NCI-H2107 treated with DMSO at 0.1 percent for 48 hours (cell line): ENCODE measurements around the gene HCN4.
A peak's percentile ranks its signal among the peaks of the same experiment; 100 is the strongest.

Experiments used
- DNase-seq: peaks from one replicate; lab custom pipeline; 2025; ENCODE audit not compliant: unreplicated experiment; lab: John Stamatoyannopoulos, UW

The HCN4 gene

DNA sequence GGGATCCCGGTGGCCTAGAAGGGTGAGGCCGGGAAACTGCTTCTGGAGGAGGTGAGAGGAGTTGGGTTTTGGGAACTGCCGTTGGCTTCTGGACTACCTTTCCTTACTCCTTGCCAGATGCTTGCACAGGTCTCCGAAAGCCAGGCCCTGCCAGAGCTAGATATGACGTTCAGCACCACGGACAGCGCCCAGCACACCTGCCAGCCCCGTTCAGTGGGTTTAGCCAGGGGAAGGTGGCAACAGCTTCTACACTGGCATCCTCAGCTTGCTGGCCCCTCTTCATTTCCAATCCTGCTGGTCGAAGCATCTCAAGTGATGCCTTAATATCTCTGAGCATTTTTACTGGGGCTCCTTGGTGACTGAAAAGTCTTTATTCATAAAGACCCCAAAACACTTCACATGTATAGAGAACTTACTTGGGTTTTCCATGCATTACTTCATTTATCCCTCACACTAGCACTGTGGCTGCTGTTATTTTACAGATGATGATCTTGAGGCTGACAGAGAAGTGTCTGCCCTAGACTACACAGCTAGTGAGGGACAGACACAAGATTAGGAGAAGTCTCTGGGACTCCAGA is 21.9 kb downstream of the HCN4 start:
- no peak for DNase-seq

DNA sequence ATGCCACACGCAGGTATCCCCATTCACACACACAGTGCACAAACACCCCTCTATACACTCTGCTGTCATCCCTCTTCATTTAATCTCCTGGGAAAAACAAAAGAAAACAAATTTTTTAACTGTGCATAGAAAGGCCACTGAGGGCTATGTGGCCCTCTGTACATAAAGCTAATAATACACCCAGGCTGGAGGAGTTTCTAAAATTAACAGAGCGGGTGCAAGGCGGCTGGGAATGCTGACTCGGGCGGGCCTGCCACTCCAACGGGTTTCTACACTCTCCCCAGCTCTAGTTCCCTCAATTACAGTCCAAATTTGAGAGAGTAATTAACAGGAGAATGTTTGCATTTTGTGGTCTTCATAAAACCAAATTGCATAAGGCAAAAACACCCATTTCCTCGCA is 23.1 kb downstream of the HCN4 start:
- DNase-seq: peak; percentile 87

DNA sequence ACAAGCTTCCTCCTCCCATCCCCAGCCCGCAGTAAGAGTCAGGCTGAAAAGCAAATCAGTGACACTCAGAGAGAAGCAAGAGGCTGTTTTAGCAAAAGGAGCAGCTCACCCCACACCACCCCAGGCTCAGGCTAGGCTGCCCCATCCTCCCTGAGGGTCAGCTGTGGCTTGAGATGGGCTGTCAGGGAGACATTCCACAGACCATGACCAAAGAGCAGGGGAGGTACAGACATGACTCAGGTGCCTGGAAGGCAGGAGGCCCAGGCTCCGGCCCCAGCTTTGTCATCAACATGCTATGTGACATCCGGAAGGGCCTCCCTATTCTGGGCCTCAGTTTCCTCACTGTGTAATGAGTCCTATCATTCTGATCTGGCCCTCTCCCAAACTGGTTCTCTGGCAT is 24.7 kb downstream of the HCN4 start:
- DNase-seq: no peak

DNA sequence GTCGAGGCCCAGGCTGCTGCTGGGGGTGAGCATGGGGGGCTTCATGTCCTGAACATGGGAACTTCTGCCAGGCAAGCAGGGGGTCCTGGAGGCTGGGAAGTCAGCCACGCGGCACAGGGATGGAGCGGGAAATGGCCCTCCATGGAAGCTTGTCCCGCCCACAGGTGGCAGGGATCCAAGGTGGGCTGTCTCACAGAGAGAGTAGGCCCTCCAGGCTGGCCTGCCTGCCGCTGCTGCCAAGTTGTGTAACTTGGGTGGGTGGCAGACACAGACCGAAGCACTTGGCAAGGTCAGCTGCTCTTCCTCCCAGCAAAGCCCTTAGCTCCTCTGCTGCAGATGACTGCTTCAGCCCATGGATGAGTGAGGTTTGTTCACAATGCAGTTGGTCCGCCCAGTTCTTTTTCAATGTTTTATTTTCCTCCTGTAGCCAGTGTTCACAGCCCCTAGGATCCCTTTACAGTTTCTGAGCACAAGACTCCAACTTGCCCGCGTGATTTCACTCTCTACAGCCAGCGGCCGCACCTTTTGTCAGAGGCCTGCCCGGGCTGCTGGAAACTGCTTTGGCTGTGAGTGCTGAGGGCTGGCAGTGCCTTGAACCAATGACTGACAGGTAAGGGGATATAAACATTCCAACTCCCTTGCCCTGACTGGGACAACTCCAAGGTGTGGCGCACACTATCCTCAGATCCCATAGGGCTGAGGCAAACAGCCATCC is 26.7 kb downstream of the HCN4 start:
- DNase-seq: no peak

DNA sequence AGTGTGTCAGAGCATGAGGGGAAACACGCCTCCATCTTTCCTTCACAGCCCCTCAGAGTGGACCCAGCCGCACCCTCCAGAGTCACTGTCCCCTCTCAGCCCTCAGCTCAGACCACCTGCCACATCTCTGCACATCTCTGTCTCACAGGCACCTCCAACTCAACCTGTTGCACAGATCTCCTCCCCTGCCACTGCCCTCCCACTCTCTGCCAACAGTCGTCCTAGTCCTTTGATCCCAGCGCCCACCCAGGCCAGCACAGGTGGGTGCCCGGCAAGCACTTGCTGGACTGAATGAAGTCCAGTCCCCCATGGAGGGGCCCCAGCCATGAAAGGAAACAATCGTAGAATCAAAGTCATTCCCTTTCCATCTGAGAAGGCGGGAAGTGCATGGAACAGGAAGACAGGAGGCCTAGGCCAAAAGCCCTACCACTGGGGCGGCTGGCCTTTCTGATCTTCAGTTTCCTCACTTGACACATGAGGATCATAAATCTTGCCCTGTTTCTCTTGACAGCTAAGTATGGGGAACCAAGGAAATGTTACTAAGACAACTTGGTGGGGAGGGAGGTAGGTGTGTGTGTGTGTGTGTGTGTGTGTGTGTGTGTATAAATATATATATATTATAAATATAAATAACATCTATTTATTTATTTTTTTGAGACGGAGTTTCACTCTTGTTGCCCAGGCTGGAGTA is 28.1 kb downstream of the HCN4 start:
- DNase-seq: no peak

DNA sequence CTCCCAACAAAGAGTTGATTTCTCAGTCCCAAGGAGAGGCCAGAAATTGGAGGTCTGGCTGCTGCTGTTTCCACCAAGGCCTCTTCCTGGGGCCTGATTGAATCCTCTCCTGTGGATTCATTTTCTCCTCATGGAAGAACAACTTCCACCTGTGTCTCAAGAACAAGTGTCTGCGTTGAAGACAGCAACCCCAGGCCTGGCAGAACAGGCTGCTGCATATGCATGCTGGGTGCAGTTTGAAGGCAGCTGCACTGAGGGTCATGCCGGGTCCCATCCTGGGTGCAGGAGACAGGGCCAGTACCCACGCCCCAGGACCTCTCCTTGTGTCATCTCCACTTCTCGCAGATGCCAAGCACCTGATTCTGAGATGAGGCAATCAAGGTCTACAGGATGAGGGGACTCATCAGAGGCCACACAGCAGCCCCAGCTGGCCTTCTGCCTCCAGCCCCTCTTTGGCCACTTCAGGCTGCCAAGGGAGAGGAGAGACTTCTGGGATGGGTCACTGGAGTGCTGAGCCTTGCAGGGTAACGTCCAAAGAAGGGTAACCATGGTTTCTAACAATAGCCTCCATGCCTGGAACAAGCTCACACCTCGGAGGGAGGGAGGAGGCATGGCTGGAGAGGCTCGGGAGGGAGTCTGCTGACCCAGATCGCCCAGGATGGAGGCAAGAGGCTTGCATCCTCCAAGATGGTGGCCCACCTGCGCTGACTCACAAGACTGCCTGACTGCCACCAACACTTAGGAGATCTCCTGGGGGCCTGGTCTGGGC is 30.0 kb downstream of the HCN4 start:
- DNase-seq: no peak

DNA sequence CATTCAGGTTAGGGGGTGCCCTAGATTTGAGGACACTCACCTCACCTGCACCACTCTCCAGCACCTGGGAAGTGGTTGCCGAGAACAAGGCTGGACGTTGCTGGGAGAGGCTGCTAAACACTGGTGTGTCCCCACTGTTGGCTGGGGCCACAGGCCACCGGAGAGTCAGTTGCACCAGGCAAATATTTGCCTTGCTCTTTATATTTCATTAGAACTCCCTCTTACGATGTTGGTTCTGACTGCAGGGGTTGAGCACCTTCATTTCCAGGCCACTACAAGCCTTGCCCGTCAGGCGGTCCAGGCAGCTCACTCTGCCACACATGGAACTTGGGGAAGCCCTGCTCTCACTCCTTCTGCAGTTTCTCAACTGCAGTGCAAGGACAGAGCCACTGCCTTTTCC is 30.7 kb downstream of the HCN4 start:
- no peak for DNase-seq

DNA sequence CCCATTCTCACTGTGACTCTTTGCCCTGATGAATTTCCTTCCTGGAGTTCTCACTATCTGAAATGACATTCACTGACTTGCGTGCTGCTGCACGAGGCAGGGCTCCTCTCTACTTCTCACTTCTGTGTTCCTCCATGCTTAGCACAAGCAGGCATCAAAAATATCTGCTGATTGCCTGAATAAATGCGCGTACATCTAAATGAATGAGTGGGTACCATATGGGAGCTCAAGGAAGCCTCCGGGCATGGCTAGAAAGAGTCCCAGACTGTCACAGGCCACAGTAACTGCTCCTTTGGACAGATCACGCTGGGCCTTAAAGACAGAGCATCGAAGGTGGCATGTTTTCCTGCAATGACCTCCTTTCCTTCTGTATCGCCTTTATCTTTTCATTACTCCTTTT is 31.6 kb downstream of the HCN4 start:
- no peak for DNase-seq

DNA sequence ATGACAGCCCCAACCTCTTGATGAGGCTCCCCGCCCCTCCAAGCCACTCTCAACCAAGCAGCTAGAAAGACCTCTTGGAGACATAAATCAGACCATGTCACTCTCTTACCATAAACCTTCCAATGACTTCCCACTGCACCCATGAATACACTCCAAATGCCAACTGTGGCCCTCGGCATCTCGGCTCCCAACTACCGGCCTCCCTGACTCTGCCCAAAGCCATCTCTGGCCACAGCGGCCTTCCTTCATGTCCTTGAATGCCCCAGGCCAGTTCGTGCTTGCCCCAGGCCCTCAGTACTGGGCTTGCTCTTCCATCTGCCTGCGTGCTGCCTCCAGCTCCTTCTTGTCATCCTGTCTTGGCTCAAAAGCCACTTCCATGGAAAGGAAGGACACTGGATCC is 32.0 kb downstream of the HCN4 start:
- DNase-seq: no peak

DNA sequence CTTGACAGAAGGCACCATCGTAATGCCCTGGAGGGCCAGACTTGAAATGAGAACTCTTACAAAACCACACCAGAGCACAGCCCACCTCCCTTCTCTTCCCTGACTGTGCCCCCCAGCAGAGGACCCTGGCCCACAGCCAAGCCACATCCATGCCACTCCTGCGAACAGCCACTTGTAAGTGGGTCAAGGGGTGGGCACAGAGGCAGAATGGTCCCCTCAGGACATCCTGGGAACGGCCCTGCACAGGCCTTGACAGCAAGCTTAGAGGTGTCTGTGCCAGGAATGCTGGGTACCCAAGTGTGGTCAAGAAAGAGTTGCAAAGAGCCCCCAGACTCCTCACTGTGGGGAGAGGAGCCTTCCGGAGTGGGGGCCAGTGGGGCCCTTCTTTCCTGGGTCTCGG is 33.3 kb downstream of the HCN4 start:
- DNase-seq: no peak

DNA sequence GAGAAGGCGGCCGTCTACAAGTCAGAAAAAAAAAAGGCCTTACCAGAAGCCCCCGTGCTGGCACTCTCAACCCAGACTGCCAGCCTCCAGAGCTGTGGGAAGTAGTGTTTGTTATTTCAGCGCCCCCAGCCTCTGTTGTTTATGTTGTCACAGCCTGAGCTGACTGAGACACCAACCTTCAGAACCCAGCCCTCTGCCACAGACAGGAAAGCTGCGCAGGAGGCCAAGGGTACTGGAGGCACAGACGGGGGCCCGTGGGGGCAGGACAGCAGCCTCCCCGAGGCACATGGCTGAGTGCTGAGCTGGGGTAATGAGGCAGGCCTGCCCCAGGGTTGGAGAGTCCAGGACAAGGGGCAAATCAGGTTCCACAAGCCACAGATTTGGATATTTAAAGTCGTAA is 33.7 kb downstream of the HCN4 start:
- DNase-seq: no peak

DNA sequence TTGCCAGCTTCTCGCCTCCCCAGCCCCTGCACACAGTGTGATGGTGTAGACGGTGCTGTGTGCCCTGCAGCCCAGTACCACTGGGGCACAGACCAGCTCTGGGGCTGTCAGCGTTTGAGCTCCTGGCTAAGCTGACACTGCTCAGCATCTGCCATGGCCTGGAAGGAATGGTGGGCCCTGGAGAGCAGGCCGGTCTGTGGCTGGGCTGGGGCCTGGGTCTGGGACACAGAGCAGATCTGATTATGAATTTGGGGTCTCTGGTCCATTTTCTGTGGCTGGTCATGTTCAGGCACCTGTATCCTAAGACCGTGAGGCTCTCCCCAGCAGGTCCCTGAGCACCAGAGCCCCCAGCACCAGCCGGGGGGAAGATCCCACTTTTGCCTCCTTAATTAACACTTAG is 34.7 kb downstream of the HCN4 start:
- DNase-seq: no peak

DNA sequence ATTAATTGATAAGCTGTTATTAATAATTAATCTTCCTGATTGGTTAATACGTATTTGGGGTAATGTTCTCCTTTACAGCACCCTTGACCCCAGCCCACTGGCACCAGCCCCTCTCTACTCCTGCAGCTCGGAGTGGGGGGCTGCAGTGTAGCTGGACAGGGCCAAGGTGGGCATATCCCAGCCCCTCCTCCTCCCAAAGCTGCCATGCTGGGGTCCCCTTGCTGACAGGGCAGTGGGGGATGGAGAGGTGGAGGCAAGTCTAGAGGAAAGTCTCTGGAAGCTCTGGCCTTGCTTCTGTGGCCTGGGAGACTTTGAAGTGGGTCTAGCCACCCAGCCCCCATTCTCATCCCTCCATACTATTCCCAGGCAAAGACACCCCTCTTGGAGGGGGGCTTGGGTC is 35.8 kb downstream of the HCN4 start:
- DNase-seq: no peak

DNA sequence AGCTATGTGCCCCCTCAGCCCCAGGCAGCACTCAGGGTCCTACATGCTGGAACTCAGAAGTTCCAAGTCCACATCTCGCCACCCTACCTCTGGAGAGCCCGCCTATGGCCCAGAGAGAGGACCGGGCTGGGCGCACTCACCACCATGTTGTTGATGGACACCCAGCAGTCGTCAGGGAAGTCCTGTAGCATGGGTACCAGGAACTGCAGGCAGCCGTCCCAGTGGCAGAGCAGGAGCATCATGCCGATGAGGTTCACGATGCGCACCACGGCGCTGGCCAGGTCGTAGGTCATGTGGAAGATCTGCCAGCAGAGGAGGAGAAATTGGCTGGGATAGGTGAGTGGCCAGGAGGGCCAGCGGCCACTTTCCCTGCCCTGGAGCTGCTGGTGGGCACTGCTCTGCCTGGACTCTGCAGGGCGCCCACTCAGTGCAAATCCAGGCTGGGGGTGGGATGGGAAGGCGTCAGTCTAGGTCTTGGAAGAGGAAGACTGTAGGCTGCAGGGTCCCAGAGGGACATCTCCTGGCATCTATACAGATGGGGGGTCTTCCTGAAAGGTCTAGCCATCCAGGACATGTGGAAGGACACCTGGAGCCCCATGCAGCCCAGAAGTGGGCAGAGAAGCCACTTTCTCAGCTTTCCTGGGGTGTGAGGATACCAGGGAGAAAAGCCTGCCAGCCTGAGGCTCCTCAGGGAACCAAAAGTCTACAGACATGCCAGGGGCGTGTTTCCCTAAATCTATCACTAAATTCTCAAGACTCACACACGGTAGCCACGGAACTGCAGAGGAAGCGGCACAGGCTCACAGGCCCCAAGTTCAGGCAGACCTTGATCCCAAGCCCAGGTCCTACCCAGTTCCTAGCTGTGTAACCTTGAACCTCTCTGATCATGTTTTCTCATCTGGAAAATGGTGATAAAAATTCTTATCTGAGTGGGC is 36.5 kb downstream of the HCN4 start:
- no peak for DNase-seq

DNA sequence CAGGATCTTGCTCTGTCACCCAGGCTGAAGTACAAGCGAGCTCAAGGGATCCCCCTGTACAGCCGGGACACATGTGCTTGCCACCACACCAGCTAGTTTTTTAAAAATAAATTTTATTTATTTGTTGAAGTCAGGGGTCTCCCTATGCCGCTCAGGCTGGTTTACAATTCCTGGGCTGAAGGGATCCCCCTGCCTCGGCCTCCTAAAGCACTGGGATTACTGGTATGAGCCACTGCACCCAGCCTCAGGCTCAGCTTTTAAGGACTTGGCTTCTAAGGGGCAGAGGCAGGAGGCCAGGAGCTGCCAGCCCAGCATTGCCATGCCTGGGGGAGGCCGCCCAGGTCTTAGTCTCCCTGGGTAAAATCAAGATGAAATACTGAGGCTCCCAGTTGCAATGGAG is 37.3 kb downstream of the HCN4 start:
- no peak for DNase-seq

DNA sequence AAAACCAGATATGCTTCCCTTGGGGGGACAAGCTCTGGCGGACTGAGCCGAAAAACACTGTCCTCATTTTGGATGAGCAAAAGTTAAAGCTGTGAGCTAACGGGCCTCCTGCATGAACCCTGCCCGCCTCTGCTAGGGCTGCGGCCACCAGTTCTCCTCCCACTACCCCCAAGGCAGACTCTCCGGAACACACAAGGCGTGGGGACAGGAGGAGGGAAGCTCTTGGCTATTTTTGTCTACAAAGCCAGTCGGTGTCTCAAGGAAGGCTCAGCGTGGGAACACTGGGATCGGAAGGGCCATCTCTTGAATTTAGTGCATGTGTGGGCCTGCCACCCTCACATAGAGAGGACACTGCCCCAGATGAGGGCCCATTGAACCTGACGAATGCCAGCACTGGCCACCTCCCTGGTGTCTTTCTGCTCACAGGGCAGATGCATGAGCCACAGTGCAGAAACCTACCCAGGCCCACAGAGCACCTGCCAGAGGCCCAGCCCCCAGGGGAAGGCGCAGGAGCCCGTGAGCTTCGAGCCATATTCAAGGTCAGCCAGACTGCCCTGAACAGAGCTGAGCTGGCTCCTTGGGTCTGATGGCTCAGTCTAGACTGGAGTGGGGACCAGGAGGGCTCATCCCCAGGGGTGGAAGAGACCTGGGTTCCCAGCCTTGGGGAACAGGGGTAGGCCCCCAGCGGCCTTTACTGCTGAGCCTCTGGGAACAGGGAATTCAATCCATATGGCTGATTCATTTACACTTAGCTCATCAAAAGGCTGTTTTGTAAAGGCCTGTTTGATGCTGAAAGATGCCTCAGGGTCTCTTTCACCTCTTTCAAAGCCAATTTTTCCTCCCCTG is 38.3 kb downstream of the HCN4 start:
- no peak for DNase-seq

DNA sequence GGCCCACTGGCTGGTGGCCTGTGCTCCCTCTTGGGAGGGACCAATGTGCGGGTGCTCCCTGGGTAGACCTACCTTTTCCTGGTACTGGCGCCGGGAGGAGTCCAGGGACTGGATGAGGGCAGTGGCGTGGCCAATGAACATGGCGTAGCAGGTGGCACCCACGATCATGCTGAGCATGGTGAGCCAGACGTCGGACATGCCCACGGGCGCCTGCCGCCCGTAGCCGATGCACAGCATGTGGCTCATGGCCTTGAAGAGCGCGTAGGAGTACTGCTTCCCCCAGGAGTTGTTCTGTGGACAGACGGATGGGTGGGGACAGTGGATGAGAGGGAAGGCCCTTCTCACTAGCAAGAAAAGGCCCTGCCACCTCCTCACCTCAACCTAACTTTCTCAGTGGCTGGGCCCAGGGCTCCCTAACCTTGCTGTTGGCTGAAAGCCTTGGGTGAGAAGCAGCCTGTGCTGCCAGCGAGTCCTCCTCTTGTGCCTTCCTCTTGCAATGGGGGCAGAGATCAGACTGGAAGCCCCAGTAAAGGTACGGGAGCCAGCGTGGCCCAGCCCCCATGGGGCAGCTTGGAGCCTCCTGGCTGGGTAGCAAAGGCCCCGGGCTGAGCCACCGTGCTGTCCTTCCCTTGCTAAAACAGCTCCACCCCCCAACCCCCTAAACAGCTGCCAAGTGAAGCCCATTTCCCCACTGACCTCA is 39.1 kb downstream of the HCN4 start:
- no peak for DNase-seq

DNA sequence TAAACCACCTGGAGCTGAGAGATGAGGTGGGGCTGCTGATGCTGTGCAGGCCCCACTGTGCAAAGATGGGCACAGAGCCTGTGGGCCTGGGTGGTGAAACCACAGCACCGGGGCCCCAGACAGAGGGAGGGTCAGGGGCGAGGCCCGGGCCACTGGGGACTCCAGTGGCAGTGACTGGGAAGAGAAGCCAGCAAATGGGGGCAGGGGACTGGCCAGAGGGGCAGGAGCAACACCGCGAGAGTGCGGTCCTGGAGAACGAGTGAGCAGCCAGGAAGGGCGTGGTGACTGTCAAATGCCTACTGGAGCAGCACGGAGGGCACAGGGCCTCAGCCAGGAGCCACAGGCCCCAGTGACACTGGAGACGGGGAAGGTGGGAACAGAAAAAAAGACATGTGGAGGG is 39.8 kb downstream of the HCN4 start:
- DNase-seq: no peak

DNA sequence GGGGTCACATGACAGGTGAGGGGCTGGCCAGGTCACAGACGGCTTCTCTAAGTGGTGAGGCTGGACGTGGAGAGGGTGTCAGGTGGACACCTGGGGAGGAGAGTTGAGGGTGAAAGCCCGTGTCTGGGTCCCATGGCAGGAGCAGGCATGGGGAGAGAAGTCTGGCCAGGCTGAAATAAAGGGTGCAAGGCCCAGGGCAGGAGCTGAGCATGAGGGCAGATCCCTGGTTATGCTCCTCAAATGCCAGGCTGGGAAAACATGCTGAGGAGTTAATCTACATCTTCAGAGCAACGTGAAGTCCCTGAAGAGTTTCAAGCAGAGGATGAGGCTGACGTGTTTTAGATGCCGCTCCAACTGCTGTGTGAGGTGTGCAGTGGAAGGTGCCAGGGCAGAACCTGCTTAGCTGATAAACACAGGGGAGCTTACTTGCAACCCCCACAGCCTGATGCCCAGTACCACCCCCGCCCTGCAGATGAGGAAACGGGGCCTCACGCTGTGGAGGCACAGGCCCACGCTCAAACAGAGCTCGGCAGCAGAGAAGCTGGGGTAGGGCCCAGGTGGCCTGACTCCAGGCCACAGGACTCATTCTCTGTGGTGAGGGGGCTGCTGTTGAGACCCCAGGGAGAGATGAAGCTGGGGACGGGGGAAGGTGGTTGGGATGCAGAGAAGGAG is 40.5 kb downstream of the HCN4 start:
- no peak for DNase-seq
